K562 (cell line): ENCODE measurements around the gene RESP18. TPM values are rescaled to one million over a fixed set of nuclear protein-coding genes. Genes with fewer than 3 reads are reported as not detected.

Experiments
- ATAC-seq: fragments of 200-7000 bp; cut with Tn5 transposase; 3 replicates; pipeline ENCODE4 v1.9.1; 2020; ENCODE audit warnings: moderate library complexity
- BruUV-seq: library from RNA; stranded (reverse); fragments of 400-500 nt; replicated peaks from 2 replicates; lab custom pipeline; 2021; lab: Mats Ljungman, UMichigan
- CTCF ChIA-PET: fragments of 300-600 bp; formaldehyde crosslinking; extraction: SDS; loops from one replicate; lab custom pipeline; 2021; ENCODE audit warnings: low intra/inter-chr PET ratio; lab: Yijun Ruan, JAX
- POLR2A ChIA-PET: fragments of 300-600, 350-650 bp; sonication (Branson Sonifier 250); formaldehyde crosslinking; extraction: SDS; loops from one replicate; lab custom pipeline; 2021; ENCODE audit warnings: antibody characterized with exemption, inconsistent platforms; lab: Yijun Ruan, JAX
- DNase-seq, 4 experiments: peaks; one replicate each; pipeline versions ENCODE4 v3.0.0 to v3.0.0-alpha.2; 2011 to 2018; ENCODE audit warnings: low spot score in 3 of 4, mixed read lengths in 3 of 4; ENCODE audit errors: extremely low read depth in 1 of 4
- FAIRE-seq: peaks from 2 replicates; lab custom pipeline; 2011; peaks lifted over from hg19 to GRCh38; lab: Jason Lieb, UNC
- H2AFZ ChIP-seq: 2 replicates; pipeline ENCODE4 v1.6.0; 2011; ENCODE audit warnings: low read depth, low read length, control low read depth, inconsistent platforms
- H3K27ac ChIP-seq: fragments of 200-600 bp; 3 replicates; pipeline ENCODE4 v1.8.0; 2011; ENCODE audit warnings: low read depth, mild to moderate bottlenecking, control low read depth, inconsistent platforms, low read length, moderate library complexity, mixed read lengths; ENCODE audit errors: extremely low read depth
- H3K27me3 ChIP-seq, 2 experiments: fragments of 300-600 bp in 1 of 2; 2 replicates in 1 of 2; 3 replicates in 1 of 2; pipeline versions ENCODE4 v1.6.0 to v1.8.0; 2011; ENCODE audit warnings: inconsistent platforms in 2 of 2, low read length in 2 of 2, mild to moderate bottlenecking in 1 of 2, mixed read lengths in 1 of 2, moderate library complexity in 1 of 2; ENCODE audit not compliant: control insufficient read depth in 2 of 2, insufficient read depth in 2 of 2
- H3K36me3 ChIP-seq: fragments of 300-600 bp; 3 replicates; pipeline ENCODE4 v1.8.0; 2011; ENCODE audit warnings: mild to moderate bottlenecking, low read length, inconsistent platforms; ENCODE audit not compliant: control insufficient read depth, insufficient read depth
- H3K4me1 ChIP-seq, 2 experiments: fragments of 200-600 bp in 1 of 2; replicated peaks in 1 of 2; 2 replicates in 1 of 2; 3 replicates in 1 of 2; pipeline versions ENCODE4 v1.5.1 to v1.8.0; 2011; ENCODE audit warnings: inconsistent platforms in 2 of 2, low read length in 2 of 2, mild to moderate bottlenecking in 1 of 2, mixed read lengths in 1 of 2, moderate library complexity in 1 of 2; ENCODE audit not compliant: control insufficient read depth in 2 of 2, insufficient read depth in 2 of 2
- H3K4me2 ChIP-seq: 2 replicates; pipeline ENCODE4 v1.6.1; 2011; ENCODE audit warnings: low read length, control low read depth, inconsistent platforms, mixed read lengths; ENCODE audit not compliant: insufficient read depth
- H3K4me3 ChIP-seq: fragments of 200-600 bp; sonication (generic), shearing (Covaris generic); 2 replicates; pipeline ENCODE4 v1.5.1; 2016; ENCODE audit warnings: control low read depth, inconsistent platforms
- H3K79me2 ChIP-seq: fragments of 200-600 bp; 3 replicates; pipeline ENCODE4 v1.8.0; 2011; ENCODE audit warnings: low read length, inconsistent platforms; ENCODE audit not compliant: control insufficient read depth, insufficient read depth
- H3K9ac ChIP-seq, 2 experiments: 2 replicates each; pipeline versions ENCODE4 v1.6.0 to v1.6.1; 2011; ENCODE audit warnings: low read depth in 2 of 2, low read length in 2 of 2, control low read depth in 1 of 2, inconsistent platforms in 1 of 2, mild to moderate bottlenecking in 1 of 2, mixed read lengths in 1 of 2; ENCODE audit not compliant: insufficient read depth in 1 of 2
- H3K9me1 ChIP-seq: one replicate; pipeline ENCODE4 v1.6.0; 2011; ENCODE audit warnings: inconsistent platforms, mild to moderate bottlenecking, low read length, moderate library complexity; ENCODE audit not compliant: control insufficient read depth, insufficient read depth
- H3K9me3 ChIP-seq: replicated peaks from 2 replicates; pipeline ENCODE4 v1.5.1; 2011; ENCODE audit warnings: low read depth, low read length, inconsistent platforms; ENCODE audit not compliant: control insufficient read depth, insufficient read depth
- H4K20me1 ChIP-seq: replicated peaks from 2 replicates; pipeline ENCODE4 v1.6.1; 2011; ENCODE audit warnings: low read length, inconsistent platforms, mixed read lengths; ENCODE audit not compliant: control insufficient read depth, insufficient read depth
- BACH1 ChIP-seq: fragments of 200-800 bp; sonication (Bioruptor generic); IDR thresholded peaks from 2 replicates; pipeline ENCODE4 v1.6.1; 2016; ENCODE audit warnings: missing genetic modification characterization, missing compliant biosample characterization
- CREM ChIP-seq: IDR thresholded peaks from 2 replicates; pipeline ENCODE4 v1.6.1; 2014; ENCODE audit warnings: antibody characterized with exemption, low read depth
- ETV1 ChIP-seq: fragments of 450-650 bp; conservative IDR thresholded peaks from 2 replicates; pipeline ENCODE4 v1.6.1; 2016; ENCODE audit warnings: missing genetic modification characterization, control low read depth, low read depth, missing compliant biosample characterization
- GABPA ChIP-seq: fragments of 200-800 bp; sonication (Bioruptor generic); conservative IDR thresholded peaks from 2 replicates; pipeline ENCODE4 v1.6.1; 2016; ENCODE audit warnings: low read depth, missing genetic modification characterization, missing compliant biosample characterization
- SRSF7 ChIP-seq: fragments of 200-400 bp; formaldehyde crosslinking; optimal IDR thresholded peaks from 2 replicates; pipeline ENCODE3; 2017; ENCODE audit warnings: mild to moderate bottlenecking, low read depth, low read length
- TAL1 ChIP-seq: fragments of 450-650 bp; IDR thresholded peaks from 2 replicates; pipeline ENCODE4 v1.6.1; 2016; ENCODE audit warnings: mild to moderate bottlenecking
- ZNF644 ChIP-seq: fragments of 200-800 bp; sonication (Bioruptor generic); IDR thresholded peaks from 2 replicates; pipeline ENCODE4 v1.6.1; 2016; ENCODE audit warnings: low read depth, missing genetic modification characterization, missing compliant biosample characterization
- ZNF695 ChIP-seq: fragments of 450-650 bp; formaldehyde crosslinking; IDR thresholded peaks from 2 replicates; pipeline ENCODE4 v1.4.0; 2020; ENCODE audit warnings: mild to moderate bottlenecking, moderate library complexity
- WGBS: fragments of 100-300 bp; shearing (Covaris generic); methylation state at CpG from one replicate; pipeline ENCODE4 v1.1.6; 2016; ENCODE audit warnings: low coverage, mixed read lengths; ENCODE audit not compliant: insufficient coverage; ENCODE audit errors: missing lambda C conversion rate; 5-methylcytosine and 5-hydroxymethylcytosine counted together
- in situ Hi-C: fragments of 300-500 bp; cut with MboI; formaldehyde crosslinking; loops from 4 replicates; pipeline ENCODE4 v1.15.0; 2018; ENCODE audit warnings: inconsistent platforms, mixed read lengths
- intact Hi-C: fragments of 100-400 bp; cut with micrococcal nuclease; formaldehyde crosslinking; loops from 2 replicates; pipeline ENCODE4 v1.14.2; 2022
- polyA plus RNA-seq, 8 experiments: library from polyadenylated mRNA; depleted of rRNA in 4 of 8; stranded (reverse) in 5 of 8; unstranded in 3 of 8; fragments of >200 nt; fragmentation: Nextera tagmentation in 2 of 8; fragmentation: Illumina TruSeq in 1 of 8; extraction: Ambion mirVana in 2 of 8; extraction: Trizol in 1 of 8; gene quantifications; 2 replicates each; pipeline versions ENCODE4 v1.2.1 to v1.2.3, GENCODE V29; 2011 to 2014; ENCODE audit warnings: inconsistent platforms in 1 of 8, missing spikeins in 1 of 8
- total RNA-seq, 7 experiments: library from RNA; depleted of rRNA in 6 of 7; stranded (reverse); fragments of >200 nt in 6 of 7; fragmentation: Illumina TruSeq in 2 of 7; extraction: Trizol in 2 of 7; gene quantifications; 2 replicates each; pipeline versions ENCODE4 v1.2.1 to v1.2.3, GENCODE V29; 2011 to 2021; ENCODE audit warnings: low replicate concordance in 1 of 7
- TF ChIP-seq, protein P1 (sequence below): fragments of 450-650 bp; IDR thresholded peaks from 2 replicates; pipeline ENCODE4 v1.6.1; 2016; ENCODE audit warnings: antibody characterized with exemption
- TF ChIP-seq, protein P2 (sequence below), 3 experiments: fragments of 200-800 bp in 1 of 3; fragments of 250-450 bp in 1 of 3; fragments of 450-650 bp in 1 of 3; sonication (Bioruptor Pico) in 1 of 3; sonication (Bioruptor generic) in 1 of 3; formaldehyde crosslinking in 1 of 3; IDR thresholded peaks; 2 replicates each; pipeline versions ENCODE4 v1.6.1 to v1.8.0; 2016 to 2022; ENCODE audit warnings: mild to moderate bottlenecking in 2 of 3, missing genetic modification characterization in 2 of 3, missing compliant biosample characterization in 1 of 3, moderate library complexity in 1 of 3

Gene RESP18
- total and polyA plus RNA-seq, 9 of the 15 experiments (the other 6 are each of a cell fraction or from before 2014, with no cell fraction given) = not detected

DNA sequence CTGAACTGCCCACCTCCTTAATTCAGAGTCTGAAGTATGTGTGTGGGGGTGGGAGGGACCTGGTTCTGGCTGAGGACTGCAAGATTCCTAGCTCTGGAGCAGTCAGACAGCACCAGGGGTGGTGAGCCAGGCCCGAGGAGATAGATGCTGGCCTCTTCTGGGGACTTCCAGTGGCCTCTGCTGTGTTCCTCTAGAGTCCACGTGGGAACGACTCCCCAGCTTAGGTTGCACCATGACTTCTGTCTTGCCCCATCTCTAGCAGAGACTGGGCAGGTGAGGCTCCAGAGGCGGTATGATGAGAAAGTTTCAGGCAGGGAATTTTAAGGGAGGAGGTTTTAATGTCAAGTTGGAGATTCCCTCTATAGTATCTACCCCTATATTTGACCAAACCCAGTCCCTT, 22.0 kb upstream of the RESP18 start:
- Histone ChIP-seq H3K4me3 (no peak overlapping the region), H3K4me1 (peaks cover 2 to 17% of the 10 kb centered on the region in 2 experiments; a peak in 4 of 5 replicates), H3K27ac (no peak overlapping the region), H3K79me2 (no peaks in the 10 kb centered on the region), H4K20me1 (no peaks in the 10 kb centered on the region), H2AFZ (no peak overlapping the region), H3K27me3 (peaks cover 6 to 10% of the 10 kb centered on the region in 2 experiments; a peak in 3 of 5 replicates), H3K36me3 (no peaks in the 10 kb centered on the region), H3K4me2 (no peak overlapping the region), H3K9ac (no peak overlapping the region; a peak in 1 of 4 replicates), H3K9me3 (no peaks in the 10 kb centered on the region), H3K9me1 (no peaks in the 10 kb centered on the region)
- intact Hi-C loops (loop anchor here (5.0 kb wide), 1 partner anchor 57 kb away; no protein-coding TSS in a partner anchor), in situ Hi-C loops (no loop called here)
- 6% methylated on average over 4 of the region's 4 CpGs for whole genome bisulfite sequencing
- ChIA-PET POLR2A (no interaction called here), CTCF (no interaction called here)
- BruUV-seq = no TSS peak
- FAIRE-seq (no peak), ATAC-seq (no peak), DNase-seq (no peak)
- TF ChIP-seq, protein P1, sequence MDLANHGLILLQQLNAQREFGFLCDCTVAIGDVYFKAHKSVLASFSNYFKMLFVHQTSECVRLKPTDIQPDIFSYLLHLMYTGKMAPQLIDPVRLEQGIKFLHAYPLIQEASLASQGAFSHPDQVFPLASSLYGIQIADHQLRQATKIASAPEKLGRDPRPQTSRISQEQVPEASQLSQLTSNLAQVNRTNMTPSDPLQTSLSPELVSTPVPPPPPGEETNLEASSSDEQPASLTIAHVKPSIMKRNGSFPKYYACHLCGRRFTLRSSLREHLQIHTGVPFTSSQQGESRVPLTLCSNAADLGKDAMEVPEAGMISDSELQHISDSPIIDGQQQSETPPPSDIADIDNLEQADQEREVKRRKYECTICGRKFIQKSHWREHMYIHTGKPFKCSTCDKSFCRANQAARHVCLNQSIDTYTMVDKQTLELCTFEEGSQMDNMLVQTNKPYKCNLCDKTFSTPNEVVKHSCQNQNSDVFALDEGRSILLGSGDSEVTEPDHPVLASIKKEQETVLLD = no peak
- TF ChIP-seq ZNF695 (no peak), BACH1 (tag) (no peak), TAL1 (no peak), GABPA (tag) (no peak), ZNF644 (tag) (no peak), SRSF7 (no peak), ETV1 (tag) (no peak), CREM (no peak)
- TF ChIP-seq, protein P2, sequence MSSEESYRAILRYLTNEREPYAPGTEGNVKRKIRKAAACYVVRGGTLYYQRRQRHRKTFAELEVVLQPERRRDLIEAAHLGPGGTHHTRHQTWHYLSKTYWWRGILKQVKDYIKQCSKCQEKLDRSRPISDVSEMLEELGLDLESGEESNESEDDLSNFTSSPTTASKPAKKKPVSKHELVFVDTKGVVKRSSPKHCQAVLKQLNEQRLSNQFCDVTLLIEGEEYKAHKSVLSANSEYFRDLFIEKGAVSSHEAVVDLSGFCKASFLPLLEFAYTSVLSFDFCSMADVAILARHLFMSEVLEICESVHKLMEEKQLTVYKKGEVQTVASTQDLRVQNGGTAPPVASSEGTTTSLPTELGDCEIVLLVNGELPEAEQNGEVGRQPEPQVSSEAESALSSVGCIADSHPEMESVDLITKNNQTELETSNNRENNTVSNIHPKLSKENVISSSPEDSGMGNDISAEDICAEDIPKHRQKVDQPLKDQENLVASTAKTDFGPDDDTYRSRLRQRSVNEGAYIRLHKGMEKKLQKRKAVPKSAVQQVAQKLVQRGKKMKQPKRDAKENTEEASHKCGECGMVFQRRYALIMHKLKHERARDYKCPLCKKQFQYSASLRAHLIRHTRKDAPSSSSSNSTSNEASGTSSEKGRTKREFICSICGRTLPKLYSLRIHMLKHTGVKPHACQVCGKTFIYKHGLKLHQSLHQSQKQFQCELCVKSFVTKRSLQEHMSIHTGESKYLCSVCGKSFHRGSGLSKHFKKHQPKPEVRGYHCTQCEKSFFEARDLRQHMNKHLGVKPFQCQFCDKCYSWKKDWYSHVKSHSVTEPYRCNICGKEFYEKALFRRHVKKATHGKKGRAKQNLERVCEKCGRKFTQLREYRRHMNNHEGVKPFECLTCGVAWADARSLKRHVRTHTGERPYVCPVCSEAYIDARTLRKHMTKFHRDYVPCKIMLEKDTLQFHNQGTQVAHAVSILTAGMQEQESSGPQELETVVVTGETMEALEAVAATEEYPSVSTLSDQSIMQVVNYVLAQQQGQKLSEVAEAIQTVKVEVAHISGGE (CRISPR knock-in tag; IDR thresholded peaks at IDR 0.05) = no peak
